H9 (cell line): ENCODE measurements around the gene TMEM171. TPM values are rescaled to one million over a fixed set of nuclear protein-coding genes. Genes with fewer than 3 reads are reported as not detected.

Source experiments
- DNase-seq: peaks from one replicate; pipeline ENCODE4 v3.0.0-alpha.2; 2017
- H2AFZ ChIP-seq: one replicate; pipeline ENCODE4 v1.6.1; 2013; ENCODE audit warnings: mild to moderate bottlenecking, low read length, control low read depth, moderate library complexity
- H2AK5ac ChIP-seq: 2 replicates; pipeline ENCODE4 v1.6.1; 2013; ENCODE audit warnings: low read length, control low read depth, mixed read lengths; ENCODE audit not compliant: insufficient read length
- H2BK120ac ChIP-seq: one replicate; pipeline ENCODE4 v1.6.1; 2013; ENCODE audit warnings: low read depth, mild to moderate bottlenecking, low read length, control low read depth, inconsistent platforms; ENCODE audit not compliant: poor library complexity, severe bottlenecking
- H2BK12ac ChIP-seq: 2 replicates; pipeline ENCODE4 v1.6.1; 2013; ENCODE audit warnings: low read length, control low read depth, mixed read lengths, low read depth; ENCODE audit not compliant: insufficient read length
- H2BK15ac ChIP-seq: 2 replicates; pipeline ENCODE4 v1.6.1; 2013; ENCODE audit warnings: low read depth, low read length, control low read depth
- H2BK20ac ChIP-seq: one replicate; pipeline ENCODE4 v1.6.1; 2013; ENCODE audit warnings: low read depth, mild to moderate bottlenecking, low read length, control low read depth, inconsistent platforms; ENCODE audit not compliant: poor library complexity, severe bottlenecking
- H2BK5ac ChIP-seq: 2 replicates; pipeline ENCODE4 v1.6.1; 2013; ENCODE audit warnings: low read length, control low read depth, mixed read lengths; ENCODE audit not compliant: insufficient read length
- H3K14ac ChIP-seq: 2 replicates; pipeline ENCODE4 v1.6.1; 2013; ENCODE audit warnings: low read length, control low read depth; ENCODE audit not compliant: insufficient read depth
- H3K18ac ChIP-seq: 2 replicates; pipeline ENCODE4 v1.6.1; 2013; ENCODE audit warnings: low read depth, mild to moderate bottlenecking, mixed read lengths, low read length, control low read depth; ENCODE audit not compliant: insufficient read length
- H3K23ac ChIP-seq: 2 replicates; pipeline ENCODE4 v1.6.1; 2013; ENCODE audit warnings: low read length, control low read depth, mixed read lengths, low read depth; ENCODE audit not compliant: insufficient read length
- H3K23me2 ChIP-seq: 2 replicates; pipeline ENCODE4 v1.6.1; 2013; ENCODE audit warnings: low read depth, mild to moderate bottlenecking, mixed read lengths, low read length, control low read depth; ENCODE audit not compliant: insufficient read length, poor library complexity, severe bottlenecking
- H3K27ac ChIP-seq: 2 replicates; pipeline ENCODE4 v1.5.1; 2013; ENCODE audit warnings: low read length, control low read depth, mixed read lengths, low read depth; ENCODE audit not compliant: insufficient read length
- H3K27me3 ChIP-seq: 2 replicates; pipeline ENCODE4 v1.6.1; 2013; ENCODE audit warnings: low read length, control low read depth, inconsistent platforms; ENCODE audit not compliant: insufficient read depth
- H3K4ac ChIP-seq: 2 replicates; pipeline ENCODE4 v1.6.1; 2013; ENCODE audit warnings: low read depth, mild to moderate bottlenecking, control low read depth, inconsistent platforms, low read length, moderate library complexity
- H3K4me1 ChIP-seq: 2 replicates; pipeline ENCODE4 v1.6.1; 2013; ENCODE audit warnings: low read length, control low read depth, inconsistent platforms; ENCODE audit not compliant: insufficient read depth
- H3K4me2 ChIP-seq: 2 replicates; pipeline ENCODE4 v1.6.1; 2013; ENCODE audit warnings: low read length, control low read depth, mixed read lengths; ENCODE audit not compliant: insufficient read length, insufficient read depth
- H3K56ac ChIP-seq: 2 replicates; pipeline ENCODE4 v1.6.1; 2013; ENCODE audit warnings: low read depth, mild to moderate bottlenecking, mixed read lengths, low read length, control low read depth; ENCODE audit not compliant: insufficient read length
- H3K79me1 ChIP-seq: 2 replicates; pipeline ENCODE4 v1.6.1; 2013; ENCODE audit warnings: low read depth, mild to moderate bottlenecking, moderate library complexity, low read length, control low read depth, inconsistent platforms; ENCODE audit not compliant: insufficient read depth, poor library complexity, severe bottlenecking
- H3K79me2 ChIP-seq: 2 replicates; pipeline ENCODE4 v1.6.1; 2013; ENCODE audit warnings: low read length, control low read depth, inconsistent platforms; ENCODE audit not compliant: insufficient read depth
- H3K9ac ChIP-seq: 2 replicates; pipeline ENCODE4 v1.6.1; 2013; ENCODE audit warnings: low read length, control low read depth, mixed read lengths; ENCODE audit not compliant: insufficient read length; ENCODE audit errors: extremely low read depth
- H3K9me3 ChIP-seq: one replicate; pipeline ENCODE4 v1.6.1; 2013; ENCODE audit warnings: low read depth, low read length, inconsistent platforms; ENCODE audit not compliant: control insufficient read depth
- H3T11ph ChIP-seq: one replicate; pipeline ENCODE4 v1.6.1; 2013; ENCODE audit warnings: mild to moderate bottlenecking, low read length, control low read depth, inconsistent platforms
- H4K20me1 ChIP-seq: one replicate; pipeline ENCODE4 v1.6.1; 2013; ENCODE audit not compliant: control insufficient read depth, insufficient read length, insufficient read depth
- H4K5ac ChIP-seq: 2 replicates; pipeline ENCODE4 v1.6.1; 2013; ENCODE audit warnings: low read depth, mild to moderate bottlenecking, mixed read lengths, low read length, control low read depth; ENCODE audit not compliant: insufficient read length
- H4K8ac ChIP-seq: replicated peaks from 2 replicates; pipeline ENCODE4 v1.6.1; 2013; ENCODE audit warnings: low read length, control low read depth, mixed read lengths, low read depth; ENCODE audit not compliant: insufficient read length
- H4K91ac ChIP-seq: 2 replicates; pipeline ENCODE4 v1.6.1; 2013; ENCODE audit warnings: low read depth, mild to moderate bottlenecking, moderate library complexity, mixed read lengths, low read length, control low read depth; ENCODE audit not compliant: insufficient read length
- H3K27ac Mint-ChIP-seq, 3 experiments: 2 replicates in 2 of 3; 3 replicates in 1 of 3; pipeline ENCODE4 v1.8.0; 2020 to 2021; ENCODE audit warnings: mixed read lengths in 3 of 3, mild to moderate bottlenecking in 1 of 3, moderate library complexity in 1 of 3
- H3K27me3 Mint-ChIP-seq: 2 replicates; pipeline ENCODE4 v1.8.0; 2021; ENCODE audit warnings: low read depth, mild to moderate bottlenecking, moderate library complexity, mixed read lengths
- H3K36me3 Mint-ChIP-seq, 3 experiments: 2 replicates in 2 of 3; 3 replicates in 1 of 3; pipeline ENCODE4 v1.8.0; 2020 to 2021; ENCODE audit warnings: low read depth in 3 of 3, mixed read lengths in 3 of 3; ENCODE audit not compliant: insufficient read depth in 1 of 3
- H3K4me1 Mint-ChIP-seq, 2 experiments: 2 replicates each; pipeline ENCODE4 v1.8.0; 2020; ENCODE audit warnings: mixed read lengths in 2 of 2
- H3K4me3 Mint-ChIP-seq, 2 experiments: 2 replicates in 1 of 2; 3 replicates in 1 of 2; pipeline ENCODE4 v1.8.0; 2020 to 2021; ENCODE audit warnings: mild to moderate bottlenecking in 2 of 2, mixed read lengths in 2 of 2, moderate library complexity in 1 of 2
- H3K9me3 Mint-ChIP-seq, 2 experiments: 2 replicates in 1 of 2; 3 replicates in 1 of 2; pipeline ENCODE4 v1.8.0; 2020; ENCODE audit warnings: mild to moderate bottlenecking in 2 of 2, mixed read lengths in 2 of 2, moderate library complexity in 1 of 2
- CTCF ChIP-seq: fragments of 200-600 bp; sonication (generic); conservative IDR thresholded peaks from 3 replicates; pipeline ENCODE4 v1.8.0; 2021; ENCODE audit warnings: antibody characterized with exemption, mild to moderate bottlenecking
- WGBS: extraction: QIAGEN DNeasy Blood & Tissue Kit; methylation state at CpG from one replicate; pipeline ENCODE4 v1.1.7; 2013; ENCODE audit warnings: missing lambda C conversion rate, low lambda C conversion rate, mixed read lengths; ENCODE audit not compliant: insufficient read length; ENCODE audit errors: extremely low coverage; 5-methylcytosine and 5-hydroxymethylcytosine counted together
- total RNA-seq: library from RNA; stranded (reverse); gene quantifications from 2 replicates; pipeline ENCODE4 v1.2.1, GENCODE V29; 2021

TMEM171 gene
- total RNA-seq, 1 experiment from 2014 or later: 0.42 TPM

DNA sequence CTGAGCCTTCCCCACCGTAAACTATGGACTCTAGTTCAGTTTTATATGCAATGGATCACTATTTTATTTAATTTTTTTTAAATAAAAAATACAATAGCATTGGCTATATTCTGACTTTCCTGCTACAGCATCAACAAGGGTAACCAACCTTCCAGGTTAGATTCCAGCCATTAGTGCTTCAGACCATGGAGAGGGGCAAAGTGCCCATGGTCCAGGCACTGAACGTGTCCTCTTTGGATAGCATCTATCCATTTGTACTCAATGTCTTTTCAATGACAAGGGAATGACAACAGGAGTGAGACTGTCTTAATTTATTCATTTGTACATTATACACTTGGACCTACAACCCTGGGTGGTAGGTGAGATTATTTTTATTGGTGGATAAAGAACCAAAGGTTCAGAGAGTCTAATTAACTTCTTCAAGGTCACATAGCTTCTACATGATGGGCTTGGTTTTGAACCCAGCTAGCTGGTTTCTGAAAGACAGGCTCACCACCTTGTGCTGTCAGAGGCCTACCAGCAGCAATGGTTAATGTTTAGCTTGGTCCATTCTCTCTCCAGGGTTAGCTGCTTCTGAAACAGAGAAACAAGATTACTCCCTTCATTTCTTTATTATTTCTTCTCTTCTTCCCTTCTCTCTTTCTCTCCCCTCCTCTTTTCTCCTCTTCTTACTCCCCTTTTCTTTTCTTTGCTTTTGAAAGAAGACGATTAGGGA, 11.5 kb downstream of the TMEM171 start:
- no peak for TF ChIP-seq CTCF
- H2BK5ac ChIP-seq: no peak overlapping the region
- H3K56ac ChIP-seq: no peak overlapping the region
- H3K23me2 ChIP-seq: no peaks in the 10 kb centered on the region
- H3K4me2 ChIP-seq: no peak overlapping the region
- no peak overlapping the region for H3K14ac ChIP-seq
- Mint-ChIP-seq H3K4me3 (no peak overlapping the region), H3K4me1 (peaks cover 27 to 31% of the 10 kb centered on the region in 2 experiments), H3K27ac (no peak overlapping the region), H3K36me3 (peaks cover 0 to 2% (median 0%) of the 10 kb centered on the region in 3 experiments; a peak in 1 of 7 replicates), H3K9me3 (no peaks in the 10 kb centered on the region; a peak in 1 of 5 replicates), H3K27me3 (peaks cover 5% of the 10 kb centered on the region)
- no peak overlapping the region for H3K9ac ChIP-seq
- H4K5ac ChIP-seq: no peak overlapping the region
- H3K4ac ChIP-seq: no peak overlapping the region
- no peak overlapping the region for H4K8ac ChIP-seq
- H3K23ac ChIP-seq: no peak overlapping the region
- no CpG with 5 or more reads among the region's 3 CpGs for WGBS
- peaks cover 5% of the 10 kb centered on the region for H3K4me1 ChIP-seq
- DNase-seq: no peak
- H2AK5ac ChIP-seq: no peak overlapping the region
- H3K9me3 ChIP-seq: no peaks in the 10 kb centered on the region
- H2BK20ac ChIP-seq: no peak overlapping the region
- H3K18ac ChIP-seq: no peak overlapping the region
- no peak overlapping the region for H2BK120ac ChIP-seq
- no peaks in the 10 kb centered on the region for H4K20me1 ChIP-seq
- no peaks in the 10 kb centered on the region for H3K79me2 ChIP-seq
- H3K27ac ChIP-seq: no peak overlapping the region
- H2BK12ac ChIP-seq: no peak overlapping the region
- H3T11ph ChIP-seq: no peak overlapping the region
- H3K79me1 ChIP-seq: no peaks in the 10 kb centered on the region
- H2BK15ac ChIP-seq: no peak overlapping the region
- H3K27me3 ChIP-seq: no peaks in the 10 kb centered on the region
- no peak overlapping the region for H4K91ac ChIP-seq
- no peak overlapping the region for H2AFZ ChIP-seq
